GM23338 (cell line): Measurements from ENCODE around the gene PPP4R1. TPM values are rescaled to one million over a fixed set of nuclear protein-coding genes. Genes with fewer than 3 reads are reported as not detected.

Source experiments
- ATAC-seq: fragments of 200-7000 bp; cut with Tn5 transposase; 3 replicates; pipeline ENCODE4 v1.9.1; 2020
- DNase-seq: peaks from one replicate; pipeline ENCODE4 v3.0.0-alpha.2; 2015; ENCODE audit warnings: low spot score
- H2AFZ ChIP-seq: fragments of 200-600 bp; sonication (generic); 2 replicates; pipeline ENCODE4 v1.8.0; 2016; ENCODE audit warnings: antibody characterized with exemption, mild to moderate bottlenecking, moderate library complexity
- H3F3A ChIP-seq: fragments of 200-600 bp; sonication (generic); replicated peaks from 2 replicates; pipeline ENCODE4 v1.8.0; 2017; ENCODE audit warnings: antibody characterized with exemption, mixed run types, low read depth
- H3K27ac ChIP-seq: fragments of 200-600 bp; sonication (generic); 2 replicates; pipeline ENCODE4 v1.6.1; 2016; ENCODE audit warnings: low read depth
- H3K27me3 ChIP-seq: fragments of 200-600 bp; sonication (generic); 2 replicates; pipeline ENCODE4 v1.8.0; 2016; ENCODE audit warnings: mild to moderate bottlenecking, mixed run types, moderate library complexity; ENCODE audit not compliant: insufficient read depth
- H3K36me3 ChIP-seq: fragments of 200-600 bp; sonication (generic); 2 replicates; pipeline ENCODE4 v1.8.0; 2016; ENCODE audit warnings: mild to moderate bottlenecking; ENCODE audit not compliant: insufficient read depth
- H3K4me1 ChIP-seq: fragments of 200-600 bp; sonication (generic); 2 replicates; pipeline ENCODE4 v1.8.0; 2016; ENCODE audit warnings: mild to moderate bottlenecking, moderate library complexity; ENCODE audit not compliant: insufficient read depth
- H3K4me2 ChIP-seq: fragments of 200-600 bp; sonication (generic); 2 replicates; pipeline ENCODE4 v1.7.1; 2017; ENCODE audit warnings: mixed run types
- H3K4me3 ChIP-seq: fragments of 200-600 bp; sonication (generic); 2 replicates; pipeline ENCODE4 v1.6.1; 2016; ENCODE audit warnings: mixed run types
- H3K79me2 ChIP-seq: fragments of 200-600 bp; sonication (generic); replicated peaks from 2 replicates; pipeline ENCODE4 v1.8.0; 2017; ENCODE audit warnings: mild to moderate bottlenecking; ENCODE audit not compliant: insufficient read depth
- H3K9me2 ChIP-seq: fragments of 200-600 bp; sonication (generic); 2 replicates; pipeline ENCODE4 v1.8.0; 2017; ENCODE audit not compliant: insufficient read depth
- H4K20me1 ChIP-seq: fragments of 200-600 bp; sonication (generic); replicated peaks from 2 replicates; pipeline ENCODE4 v1.8.0; 2017; ENCODE audit warnings: mild to moderate bottlenecking; ENCODE audit not compliant: insufficient read depth
- H3K27ac Mint-ChIP-seq: 2 replicates; pipeline ENCODE4 v1.8.0; 2020; ENCODE audit warnings: inconsistent platforms, mild to moderate bottlenecking, moderate library complexity, mixed read lengths
- H3K27me3 Mint-ChIP-seq: 3 replicates; pipeline ENCODE4 v1.8.0; 2022; ENCODE audit warnings: low read depth, mild to moderate bottlenecking, moderate library complexity, mixed read lengths, inconsistent platforms; ENCODE audit not compliant: insufficient read depth, poor library complexity
- H3K36me3 Mint-ChIP-seq: 3 replicates; pipeline ENCODE4 v1.8.0; 2021; ENCODE audit warnings: low read depth, mild to moderate bottlenecking, inconsistent platforms, moderate library complexity, mixed read lengths
- H3K4me1 Mint-ChIP-seq: 3 replicates; pipeline ENCODE4 v1.8.0; 2020; ENCODE audit warnings: mild to moderate bottlenecking, inconsistent platforms, mixed read lengths
- H3K4me3 Mint-ChIP-seq: 3 replicates; pipeline ENCODE4 v1.8.0; 2021; ENCODE audit warnings: moderate library complexity, mild to moderate bottlenecking, inconsistent platforms, mixed read lengths
- H3K9me3 Mint-ChIP-seq: 3 replicates; pipeline ENCODE4 v1.8.0; 2020; ENCODE audit warnings: moderate library complexity, mild to moderate bottlenecking, inconsistent platforms, mixed read lengths
- EZH2phosphoT487 ChIP-seq: fragments of 200-600 bp; sonication (generic); IDR thresholded peaks from one replicate; pipeline ENCODE4 v1.8.1; 2018; ENCODE audit warnings: antibody characterized with exemption; ENCODE audit not compliant: unreplicated experiment
- polyA plus RNA-seq: library from polyadenylated mRNA; unstranded; fragments of >200 nt; fragmentation: Nextera tagmentation; extraction: Ambion mirVana; gene quantifications from 2 replicates; pipeline ENCODE4 v1.2.1, GENCODE V29; 2016
- total RNA-seq: library from RNA; depleted of rRNA; stranded (reverse); fragments of >200 nt; shearing (Covaris generic); gene quantifications from 2 replicates; pipeline ENCODE4 v1.2.3, GENCODE V29; 2014
- TF ChIP-seq, protein P1 (sequence below): fragments of 250-450 bp; sonication (Bioruptor Pico); IDR thresholded peaks from 2 replicates; pipeline ENCODE4 v1.5.0; 2020; ENCODE audit warnings: mild to moderate bottlenecking, moderate library complexity
- TF ChIP-seq, protein P2 (sequence below): IDR thresholded peaks from one replicate; pipeline ENCODE4 v1.6.1; 2018; ENCODE audit warnings: antibody characterized with exemption; ENCODE audit not compliant: unreplicated experiment

Gene PPP4R1
- total and polyA plus RNA-seq, 2 experiments from 2014 or later, result 18.1 to 79.4 TPM

DNA sequence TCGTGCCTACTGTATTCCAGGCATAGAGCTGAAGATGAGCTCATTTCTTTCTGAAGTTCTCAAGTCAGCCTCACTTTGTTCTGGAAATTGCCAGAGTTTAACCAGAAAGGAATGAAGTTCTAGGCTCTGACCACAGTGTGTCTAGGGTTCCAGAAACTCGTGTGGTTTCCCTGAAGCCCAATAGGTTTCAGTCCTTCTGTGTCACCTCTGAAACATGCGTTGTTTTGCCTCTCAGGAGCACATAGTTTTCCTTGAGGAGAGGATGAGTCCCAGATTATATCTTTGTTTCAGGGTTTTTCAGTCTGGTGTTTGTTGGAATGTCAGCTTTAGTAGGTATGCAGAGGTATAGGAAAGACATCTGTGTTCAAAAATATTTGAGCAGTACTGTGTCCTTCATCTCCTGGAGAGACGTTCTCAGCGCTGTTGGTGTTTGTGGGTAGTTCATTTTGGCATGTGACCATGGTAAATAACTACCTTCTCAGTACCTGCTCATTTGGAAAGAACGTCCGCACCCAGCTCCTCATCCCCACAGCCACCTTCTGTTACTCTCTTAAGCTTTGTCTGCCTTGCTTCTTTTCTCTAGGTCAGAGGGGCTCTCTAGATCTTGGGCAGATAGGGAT lies 82.5 kb downstream of the PPP4R1 start (continued):
- TF ChIP-seq, protein P1, sequence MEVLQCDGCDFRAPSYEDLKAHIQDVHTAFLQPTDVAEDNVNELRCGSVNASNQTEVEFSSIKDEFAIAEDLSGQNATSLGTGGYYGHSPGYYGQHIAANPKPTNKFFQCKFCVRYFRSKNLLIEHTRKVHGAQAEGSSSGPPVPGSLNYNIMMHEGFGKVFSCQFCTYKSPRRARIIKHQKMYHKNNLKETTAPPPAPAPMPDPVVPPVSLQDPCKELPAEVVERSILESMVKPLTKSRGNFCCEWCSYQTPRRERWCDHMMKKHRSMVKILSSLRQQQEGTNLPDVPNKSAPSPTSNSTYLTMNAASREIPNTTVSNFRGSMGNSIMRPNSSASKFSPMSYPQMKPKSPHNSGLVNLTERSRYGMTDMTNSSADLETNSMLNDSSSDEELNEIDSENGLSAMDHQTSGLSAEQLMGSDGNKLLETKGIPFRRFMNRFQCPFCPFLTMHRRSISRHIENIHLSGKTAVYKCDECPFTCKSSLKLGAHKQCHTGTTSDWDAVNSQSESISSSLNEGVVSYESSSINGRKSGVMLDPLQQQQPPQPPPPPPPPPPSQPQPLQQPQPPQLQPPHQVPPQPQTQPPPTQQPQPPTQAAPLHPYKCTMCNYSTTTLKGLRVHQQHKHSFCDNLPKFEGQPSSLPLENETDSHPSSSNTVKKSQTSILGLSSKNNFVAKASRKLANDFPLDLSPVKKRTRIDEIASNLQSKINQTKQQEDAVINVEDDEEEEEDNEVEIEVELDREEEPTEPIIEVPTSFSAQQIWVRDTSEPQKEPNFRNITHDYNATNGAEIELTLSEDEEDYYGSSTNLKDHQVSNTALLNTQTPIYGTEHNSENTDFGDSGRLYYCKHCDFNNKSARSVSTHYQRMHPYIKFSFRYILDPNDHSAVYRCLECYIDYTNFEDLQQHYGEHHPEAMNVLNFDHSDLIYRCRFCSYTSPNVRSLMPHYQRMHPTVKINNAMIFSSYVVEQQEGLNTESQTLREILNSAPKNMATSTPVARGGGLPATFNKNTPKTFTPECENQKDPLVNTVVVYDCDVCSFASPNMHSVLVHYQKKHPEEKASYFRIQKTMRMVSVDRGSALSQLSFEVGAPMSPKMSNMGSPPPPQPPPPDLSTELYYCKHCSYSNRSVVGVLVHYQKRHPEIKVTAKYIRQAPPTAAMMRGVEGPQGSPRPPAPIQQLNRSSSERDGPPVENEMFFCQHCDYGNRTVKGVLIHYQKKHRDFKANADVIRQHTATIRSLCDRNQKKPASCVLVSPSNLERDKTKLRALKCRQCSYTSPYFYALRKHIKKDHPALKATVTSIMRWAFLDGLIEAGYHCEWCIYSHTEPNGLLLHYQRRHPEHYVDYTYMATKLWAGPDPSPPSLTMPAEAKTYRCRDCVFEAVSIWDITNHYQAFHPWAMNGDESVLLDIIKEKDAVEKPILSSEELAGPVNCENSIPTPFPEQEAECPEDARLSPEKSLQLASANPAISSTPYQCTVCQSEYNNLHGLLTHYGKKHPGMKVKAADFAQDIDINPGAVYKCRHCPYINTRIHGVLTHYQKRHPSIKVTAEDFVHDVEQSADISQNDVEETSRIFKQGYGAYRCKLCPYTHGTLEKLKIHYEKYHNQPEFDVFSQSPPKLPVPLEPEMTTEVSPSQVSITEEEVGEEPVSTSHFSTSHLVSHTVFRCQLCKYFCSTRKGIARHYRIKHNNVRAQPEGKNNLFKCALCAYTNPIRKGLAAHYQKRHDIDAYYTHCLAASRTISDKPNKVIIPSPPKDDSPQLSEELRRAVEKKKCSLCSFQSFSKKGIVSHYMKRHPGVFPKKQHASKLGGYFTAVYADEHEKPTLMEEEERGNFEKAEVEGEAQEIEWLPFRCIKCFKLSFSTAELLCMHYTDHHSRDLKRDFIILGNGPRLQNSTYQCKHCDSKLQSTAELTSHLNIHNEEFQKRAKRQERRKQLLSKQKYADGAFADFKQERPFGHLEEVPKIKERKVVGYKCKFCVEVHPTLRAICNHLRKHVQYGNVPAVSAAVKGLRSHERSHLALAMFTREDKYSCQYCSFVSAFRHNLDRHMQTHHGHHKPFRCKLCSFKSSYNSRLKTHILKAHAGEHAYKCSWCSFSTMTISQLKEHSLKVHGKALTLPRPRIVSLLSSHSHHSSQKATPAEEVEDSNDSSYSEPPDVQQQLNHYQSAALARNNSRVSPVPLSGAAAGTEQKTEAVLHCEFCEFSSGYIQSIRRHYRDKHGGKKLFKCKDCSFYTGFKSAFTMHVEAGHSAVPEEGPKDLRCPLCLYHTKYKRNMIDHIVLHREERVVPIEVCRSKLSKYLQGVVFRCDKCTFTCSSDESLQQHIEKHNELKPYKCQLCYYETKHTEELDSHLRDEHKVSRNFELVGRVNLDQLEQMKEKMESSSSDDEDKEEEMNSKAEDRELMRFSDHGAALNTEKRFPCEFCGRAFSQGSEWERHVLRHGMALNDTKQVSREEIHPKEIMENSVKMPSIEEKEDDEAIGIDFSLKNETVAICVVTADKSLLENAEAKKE (CRISPR knock-in tag), result no peak

DNA sequence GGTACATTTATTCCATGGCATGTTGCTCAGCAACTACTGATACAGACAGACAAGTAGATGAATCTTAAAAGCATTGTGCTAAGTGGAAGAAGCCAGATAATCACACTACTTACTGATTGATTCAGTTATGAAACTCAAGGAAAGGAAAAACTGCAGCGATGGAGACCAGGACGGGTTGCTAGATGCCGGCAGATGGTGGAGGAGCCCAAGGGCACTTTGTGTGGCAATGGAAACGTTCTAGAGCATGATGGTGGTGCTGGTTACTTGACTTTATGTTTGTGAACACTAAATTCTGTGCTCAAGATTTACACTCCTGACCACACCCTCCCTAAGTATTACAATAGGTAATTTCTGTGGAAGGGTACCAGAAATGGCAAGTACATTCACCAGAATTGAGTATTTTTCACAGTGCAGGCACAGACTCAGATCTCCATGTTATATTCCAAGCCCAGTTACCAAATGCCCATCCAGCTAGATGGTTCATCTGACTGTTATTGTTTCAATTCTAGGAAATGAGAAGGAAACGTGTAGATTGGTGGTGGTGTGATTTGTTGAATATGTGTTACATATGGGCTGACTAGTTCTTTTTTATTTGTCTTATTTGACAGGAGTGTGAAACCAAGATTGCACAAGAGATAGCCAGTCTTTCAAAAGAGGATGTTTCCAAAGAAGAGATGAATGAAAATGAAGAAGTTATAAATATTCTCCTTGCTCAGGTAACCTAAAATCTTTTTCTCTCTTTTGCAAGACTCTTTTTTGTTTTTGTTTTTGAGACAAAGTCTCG lies 83.9 kb downstream of the PPP4R1 start:
- peaks cover 17% of the 10 kb centered on the region for H3K9me3 Mint-ChIP-seq
- H3K4me1 ChIP-seq, result no peaks in the 10 kb centered on the region
- no peaks in the 10 kb centered on the region for H3K9me2 ChIP-seq
- DNase-seq (no peak), ATAC-seq (no peak)
- no peak overlapping the region for H2AFZ ChIP-seq
- no peak overlapping the region for H3K4me2 ChIP-seq
- H3K4me3 Mint-ChIP-seq, result no peak overlapping the region
- H3K27me3 Mint-ChIP-seq, result no peaks in the 10 kb centered on the region
- no peak overlapping the region for H3K27ac ChIP-seq
- H3K4me1 Mint-ChIP-seq, result no peaks in the 10 kb centered on the region
- no peak overlapping the region for H3K27ac Mint-ChIP-seq
- H4K20me1 ChIP-seq, result no peaks in the 10 kb centered on the region; the same call in 1 of the 2 replicates
- no peaks in the 10 kb centered on the region for H3F3A ChIP-seq
- H3K36me3 Mint-ChIP-seq, result peaks cover 61% of the 10 kb centered on the region
- H3K79me2 ChIP-seq, result no peaks in the 10 kb centered on the region
- no peak overlapping the region for H3K4me3 ChIP-seq
- H3K27me3 ChIP-seq, result no peaks in the 10 kb centered on the region
- H3K36me3 ChIP-seq, result peaks cover 20% of the 10 kb centered on the region
- TF ChIP-seq, protein P1 (CRISPR knock-in tag), result no peak
- TF ChIP-seq, protein P2, sequence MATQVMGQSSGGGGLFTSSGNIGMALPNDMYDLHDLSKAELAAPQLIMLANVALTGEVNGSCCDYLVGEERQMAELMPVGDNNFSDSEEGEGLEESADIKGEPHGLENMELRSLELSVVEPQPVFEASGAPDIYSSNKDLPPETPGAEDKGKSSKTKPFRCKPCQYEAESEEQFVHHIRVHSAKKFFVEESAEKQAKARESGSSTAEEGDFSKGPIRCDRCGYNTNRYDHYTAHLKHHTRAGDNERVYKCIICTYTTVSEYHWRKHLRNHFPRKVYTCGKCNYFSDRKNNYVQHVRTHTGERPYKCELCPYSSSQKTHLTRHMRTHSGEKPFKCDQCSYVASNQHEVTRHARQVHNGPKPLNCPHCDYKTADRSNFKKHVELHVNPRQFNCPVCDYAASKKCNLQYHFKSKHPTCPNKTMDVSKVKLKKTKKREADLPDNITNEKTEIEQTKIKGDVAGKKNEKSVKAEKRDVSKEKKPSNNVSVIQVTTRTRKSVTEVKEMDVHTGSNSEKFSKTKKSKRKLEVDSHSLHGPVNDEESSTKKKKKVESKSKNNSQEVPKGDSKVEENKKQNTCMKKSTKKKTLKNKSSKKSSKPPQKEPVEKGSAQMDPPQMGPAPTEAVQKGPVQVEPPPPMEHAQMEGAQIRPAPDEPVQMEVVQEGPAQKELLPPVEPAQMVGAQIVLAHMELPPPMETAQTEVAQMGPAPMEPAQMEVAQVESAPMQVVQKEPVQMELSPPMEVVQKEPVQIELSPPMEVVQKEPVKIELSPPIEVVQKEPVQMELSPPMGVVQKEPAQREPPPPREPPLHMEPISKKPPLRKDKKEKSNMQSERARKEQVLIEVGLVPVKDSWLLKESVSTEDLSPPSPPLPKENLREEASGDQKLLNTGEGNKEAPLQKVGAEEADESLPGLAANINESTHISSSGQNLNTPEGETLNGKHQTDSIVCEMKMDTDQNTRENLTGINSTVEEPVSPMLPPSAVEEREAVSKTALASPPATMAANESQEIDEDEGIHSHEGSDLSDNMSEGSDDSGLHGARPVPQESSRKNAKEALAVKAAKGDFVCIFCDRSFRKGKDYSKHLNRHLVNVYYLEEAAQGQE, result no peak
- TF ChIP-seq EZH2phosphoT487, result no peak
